Vagina (tissue), 2 donors: ENCODE results near the gene FCGR2B. TPM values are rescaled to one million over a fixed set of nuclear protein-coding genes. Genes with fewer than 3 reads are reported as not detected.
"Not testable (repeated sequence)": the region's sequence is repeated elsewhere in the genome, so short reads cannot be mapped to it uniquely, and the experiment has no call there.

Experiments
- DNase-seq, 2 donors: peaks; one replicate each; pipeline ENCODE4 v3.0.0-alpha.2; 2017; ENCODE audit errors: extremely low spot score in 2 of 2
- H3K27ac ChIP-seq: fragments of 200-600 bp; sonication (generic); one replicate; pipeline ENCODE4 v1.5.1; 2019
- H3K27me3 ChIP-seq: fragments of 200-600 bp; sonication (generic); one replicate; pipeline ENCODE4 v1.5.1; 2019
- H3K36me3 ChIP-seq, 2 donors: fragments of 200-600 bp; sonication (generic); one replicate each; pipeline ENCODE4 v1.5.1; 2017 to 2019
- H3K4me1 ChIP-seq: fragments of 200-600 bp; sonication (generic); one replicate; pipeline ENCODE4 v1.5.1; 2019
- H3K4me3 ChIP-seq, 2 donors: fragments of 200-600 bp; sonication (generic); 1 replicate in 1 of 2; 2 replicates in 1 of 2; pipeline ENCODE4 v1.5.1; 2016 to 2019
- H3K9me3 ChIP-seq: fragments of 200-600 bp; sonication (generic); one replicate; pipeline ENCODE4 v1.5.1; 2019
- POLR2A ChIP-seq, 2 donors: fragments of 450-650 bp; IDR thresholded peaks; one replicate each; pipeline ENCODE4 v1.6.1; 2017; ENCODE audit warnings: antibody characterized with exemption in 2 of 2, mild to moderate bottlenecking in 2 of 2, moderate library complexity in 2 of 2
- POLR2AphosphoS5 ChIP-seq, 2 donors: sonication (generic); formaldehyde crosslinking; IDR thresholded peaks; one replicate each; pipeline ENCODE4 v1.9.0; 2017; ENCODE audit warnings: antibody characterized with exemption in 2 of 2, mild to moderate bottlenecking in 2 of 2, low read depth in 1 of 2; ENCODE audit not compliant: insufficient read depth in 1 of 2
- intact Hi-C: fragments of 100-400 bp; cut with DNase I; formaldehyde crosslinking; loops from one replicate; pipeline ENCODE4 v1.15.1; 2023
- total RNA-seq: library from RNA; depleted of rRNA; stranded (reverse); fragments of >200 nt; gene quantifications from one replicate; pipeline ENCODE4 v1.2.3, GENCODE V29; 2016
- TF ChIP-seq, protein P1 (sequence below), 3 experiments: fragments of 450-650 bp in 2 of 3; fragments of 200-600 bp in 1 of 3; sonication (generic) in 1 of 3; IDR thresholded peaks; one replicate each; pipeline ENCODE4 v1.5.1; 2017 to 2019; ENCODE audit warnings: antibody characterized with exemption in 3 of 3, mild to moderate bottlenecking in 2 of 3, moderate library complexity in 2 of 3

Gene FCGR2B
- total RNA-seq, 1 donor from 2014 or later: 10.3 TPM

DNA sequence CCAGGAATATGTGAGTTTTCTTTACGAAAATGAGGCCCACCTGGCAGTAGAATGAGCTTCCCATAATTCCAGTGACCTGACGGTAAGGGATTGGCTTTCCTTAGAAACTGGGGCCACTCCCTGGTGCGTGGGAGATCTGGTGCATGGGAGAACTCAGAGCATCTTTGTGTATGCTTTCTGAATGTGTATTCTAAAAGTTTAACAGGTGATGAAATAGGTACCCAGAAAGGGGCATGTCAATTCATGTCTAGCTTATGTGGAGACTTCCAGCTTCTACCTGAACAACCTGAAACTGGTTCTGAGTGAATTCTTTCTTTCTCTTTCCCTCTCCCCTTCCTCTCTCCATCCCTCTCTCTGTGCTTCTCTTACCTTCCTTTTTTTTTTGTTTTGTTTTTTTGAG is 28.9 kb downstream of the FCGR2B start:
- Histone ChIP-seq H3K9me3 (no peaks in the 10 kb centered on the region), H3K4me3 (no peak overlapping the region), H3K36me3 (no peaks in the 10 kb centered on the region), H3K27me3 (no peaks in the 10 kb centered on the region), H3K27ac (no peak overlapping the region), H3K4me1 (no peaks in the 10 kb centered on the region)
- intact Hi-C loops: no loop called here
- TF ChIP-seq POLR2A (IDR thresholded peaks at IDR 0.05): no peak
- TF ChIP-seq, protein P1, sequence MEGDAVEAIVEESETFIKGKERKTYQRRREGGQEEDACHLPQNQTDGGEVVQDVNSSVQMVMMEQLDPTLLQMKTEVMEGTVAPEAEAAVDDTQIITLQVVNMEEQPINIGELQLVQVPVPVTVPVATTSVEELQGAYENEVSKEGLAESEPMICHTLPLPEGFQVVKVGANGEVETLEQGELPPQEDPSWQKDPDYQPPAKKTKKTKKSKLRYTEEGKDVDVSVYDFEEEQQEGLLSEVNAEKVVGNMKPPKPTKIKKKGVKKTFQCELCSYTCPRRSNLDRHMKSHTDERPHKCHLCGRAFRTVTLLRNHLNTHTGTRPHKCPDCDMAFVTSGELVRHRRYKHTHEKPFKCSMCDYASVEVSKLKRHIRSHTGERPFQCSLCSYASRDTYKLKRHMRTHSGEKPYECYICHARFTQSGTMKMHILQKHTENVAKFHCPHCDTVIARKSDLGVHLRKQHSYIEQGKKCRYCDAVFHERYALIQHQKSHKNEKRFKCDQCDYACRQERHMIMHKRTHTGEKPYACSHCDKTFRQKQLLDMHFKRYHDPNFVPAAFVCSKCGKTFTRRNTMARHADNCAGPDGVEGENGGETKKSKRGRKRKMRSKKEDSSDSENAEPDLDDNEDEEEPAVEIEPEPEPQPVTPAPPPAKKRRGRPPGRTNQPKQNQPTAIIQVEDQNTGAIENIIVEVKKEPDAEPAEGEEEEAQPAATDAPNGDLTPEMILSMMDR (IDR thresholded peaks at IDR 0.05): no peak
- TF ChIP-seq POLR2AphosphoS5 (IDR thresholded peaks at IDR 0.05; ENCODE audit: insufficient read depth in 1 of 2, low read depth in 1 of 2): no peak
- no peak for DNase-seq

DNA sequence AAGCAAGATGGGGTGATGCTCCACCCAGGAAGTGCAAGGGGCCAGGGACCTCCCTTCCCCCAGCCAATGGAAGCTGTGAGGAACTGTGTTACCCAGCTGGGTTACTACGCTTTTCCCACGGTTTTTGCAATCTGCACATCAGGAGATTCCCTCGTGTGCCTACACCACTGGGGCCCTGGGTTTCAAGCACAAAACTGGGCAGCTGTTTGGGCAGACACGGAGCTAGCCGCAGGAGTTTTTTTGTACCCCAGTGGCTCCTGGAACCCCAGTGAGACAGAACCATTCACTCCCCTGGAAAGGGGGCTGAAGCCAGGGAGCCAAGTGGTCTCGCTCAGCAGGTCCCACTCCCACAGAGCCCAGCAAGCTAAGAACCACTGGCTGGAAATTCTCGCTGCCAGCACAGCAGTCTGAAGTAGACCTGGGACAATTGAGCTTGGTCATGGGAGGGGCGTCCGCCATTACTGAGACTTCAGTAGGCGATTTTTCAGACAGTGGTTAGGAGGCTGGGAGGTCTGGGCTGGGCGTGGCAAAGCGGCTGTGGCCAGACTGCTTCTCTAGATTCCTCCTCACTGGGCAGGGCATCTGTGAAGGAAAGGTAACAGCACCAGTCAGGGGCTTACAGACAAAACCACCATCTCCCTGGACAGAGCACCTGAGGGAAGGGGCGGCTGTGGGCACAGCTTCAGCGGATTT is 30.2 kb downstream of the FCGR2B start:
- H3K27me3 ChIP-seq, H3K27ac ChIP-seq, H3K4me3 ChIP-seq, intact Hi-C loops, H3K4me1 ChIP-seq, DNase-seq, H3K36me3 ChIP-seq, H3K9me3 ChIP-seq: not testable (repeated sequence)

DNA sequence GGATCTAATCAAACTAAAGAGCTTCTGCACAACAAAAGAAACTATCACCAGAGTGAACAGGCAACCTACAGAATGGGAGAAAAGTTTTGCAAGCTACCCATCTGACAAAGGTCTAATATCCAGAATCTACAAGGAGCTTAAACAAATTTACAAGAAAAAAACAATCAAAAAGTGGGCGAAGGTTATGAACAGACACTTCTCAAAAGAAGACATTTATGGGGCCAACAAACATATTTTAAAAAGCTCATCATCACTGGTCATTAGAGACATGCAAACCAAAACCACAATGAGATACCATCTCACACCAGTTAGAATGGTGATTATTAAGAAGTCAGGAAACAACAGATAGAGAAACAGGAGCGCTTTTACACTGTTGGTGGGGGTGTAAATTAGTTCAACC is 35.4 kb downstream of the FCGR2B start:
- H3K9me3 ChIP-seq, H3K4me3 ChIP-seq, intact Hi-C loops, DNase-seq, H3K36me3 ChIP-seq, H3K27ac ChIP-seq, H3K4me1 ChIP-seq, H3K27me3 ChIP-seq: not testable (repeated sequence)

DNA sequence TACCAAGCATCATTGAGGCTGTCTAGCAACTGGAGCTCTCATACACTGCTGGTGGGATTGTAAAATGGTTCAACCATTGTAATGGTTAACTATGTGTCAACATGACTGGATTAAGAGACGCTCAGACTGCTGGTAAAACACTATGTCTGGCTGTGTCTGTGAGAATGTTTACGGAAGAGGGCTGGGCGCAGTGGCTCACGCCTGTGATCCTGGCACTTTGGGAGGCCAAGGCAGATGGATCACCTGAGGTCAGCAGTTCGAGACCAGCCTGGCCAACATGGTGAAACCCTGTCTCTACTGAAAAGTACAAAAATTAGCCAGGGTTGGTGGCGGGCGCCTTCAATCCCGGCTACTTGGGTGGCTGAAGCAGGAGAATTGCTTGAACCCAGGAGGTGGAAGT is 39.3 kb downstream of the FCGR2B start:
- DNase-seq: no peak
- no peaks in the 10 kb centered on the region for H3K36me3 ChIP-seq
- no peaks in the 10 kb centered on the region for H3K4me1 ChIP-seq
- TF ChIP-seq, protein P1 (IDR thresholded peaks at IDR 0.05): no peak
- no peak for TF ChIP-seq POLR2AphosphoS5 (IDR thresholded peaks at IDR 0.05; ENCODE audit: insufficient read depth in 1 of 2, low read depth in 1 of 2)
- TF ChIP-seq POLR2A (IDR thresholded peaks at IDR 0.05): no peak
- H3K27me3 ChIP-seq: no peaks in the 10 kb centered on the region
- H3K4me3 ChIP-seq: no peak overlapping the region
- no peaks in the 10 kb centered on the region for H3K9me3 ChIP-seq
- no peak overlapping the region for H3K27ac ChIP-seq
- intact Hi-C loops: no loop called here

DNA sequence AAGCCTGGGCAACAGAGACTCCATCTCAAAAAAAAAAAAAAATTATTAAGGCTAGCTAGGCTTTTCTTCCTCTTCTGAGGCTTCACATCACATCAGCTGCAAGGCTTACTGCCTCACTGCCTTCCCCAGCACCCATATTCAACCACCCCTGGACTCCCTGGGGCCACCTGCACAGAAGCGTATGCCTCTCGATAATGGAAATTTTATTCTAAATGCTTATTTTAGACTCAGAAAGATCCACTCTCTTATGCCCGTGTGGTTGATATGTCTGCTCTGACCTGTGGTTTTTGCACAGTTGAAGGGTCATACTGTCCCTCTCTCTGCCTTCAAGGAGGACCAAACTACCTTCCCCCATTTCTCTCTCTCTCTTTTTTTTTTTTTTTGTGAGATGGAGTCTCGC is 42.6 kb downstream of the FCGR2B start:
- Histone ChIP-seq H3K27ac (no peak overlapping the region), H3K4me1 (no peaks in the 10 kb centered on the region), H3K4me3 (no peak overlapping the region), H3K36me3 (no peaks in the 10 kb centered on the region), H3K9me3 (no peaks in the 10 kb centered on the region), H3K27me3 (no peaks in the 10 kb centered on the region)
- DNase-seq: no peak
- intact Hi-C loops: no loop called here
- TF ChIP-seq POLR2A (IDR thresholded peaks at IDR 0.05) (no peak), POLR2AphosphoS5 (IDR thresholded peaks at IDR 0.05; ENCODE audit: insufficient read depth in 1 of 2, low read depth in 1 of 2) (no peak)
- TF ChIP-seq, protein P1 (IDR thresholded peaks at IDR 0.05): no peak

DNA sequence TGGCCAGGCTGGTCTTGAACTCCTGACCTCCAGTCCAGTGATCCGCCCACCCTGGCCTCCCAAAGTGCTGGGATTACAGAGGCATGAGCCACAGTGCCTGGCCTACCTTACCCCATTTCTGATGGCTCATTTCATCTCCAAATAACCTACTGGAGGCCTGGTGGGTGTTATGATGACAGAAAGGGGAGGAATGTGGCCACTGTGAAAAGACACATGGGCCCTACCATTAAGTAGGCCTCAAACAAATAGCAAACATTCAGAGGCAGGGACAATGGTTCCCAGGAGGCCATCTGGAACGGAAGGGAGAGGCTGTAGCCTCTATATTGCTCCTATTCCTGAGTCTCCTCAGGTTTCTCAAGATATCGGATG is 43.2 kb downstream of the FCGR2B start:
- no peak for TF ChIP-seq POLR2AphosphoS5 (IDR thresholded peaks at IDR 0.05; ENCODE audit: insufficient read depth in 1 of 2, low read depth in 1 of 2)
- TF ChIP-seq, protein P1 (IDR thresholded peaks at IDR 0.05): no peak
- no peak for TF ChIP-seq POLR2A (IDR thresholded peaks at IDR 0.05)

More for the DNA sequence above, 43.2 kb downstream of the FCGR2B start:
- no peaks in the 10 kb centered on the region for H3K27me3 ChIP-seq
- no peaks in the 10 kb centered on the region for H3K4me1 ChIP-seq
- intact Hi-C loops: no loop called here
- no peaks in the 10 kb centered on the region for H3K9me3 ChIP-seq
- no peaks in the 10 kb centered on the region for H3K36me3 ChIP-seq
- H3K27ac ChIP-seq: no peak overlapping the region
- H3K4me3 ChIP-seq: no peak overlapping the region
- no peak for DNase-seq
